Hepatocyte (in vitro differentiated cells): ENCODE measurements around the gene RRAS. TPM values are rescaled to one million over a fixed set of nuclear protein-coding genes. Genes with fewer than 3 reads are reported as not detected.

Experiments used
- DNase-seq: peaks from one replicate; pipeline ENCODE4 v3.0.0-alpha.2; 2016; ENCODE audit warnings: low spot score
- H2AFZ ChIP-seq: fragments of 200-600 bp; sonication (generic); 2 replicates; pipeline ENCODE4 v1.6.0; 2016; ENCODE audit warnings: antibody characterized with exemption, mild to moderate bottlenecking
- H3K27ac ChIP-seq: fragments of 200-600 bp; sonication (generic); 2 replicates; pipeline ENCODE4 v1.5.1; 2016; ENCODE audit warnings: mild to moderate bottlenecking
- H3K27me3 ChIP-seq: fragments of 200-600 bp; sonication (generic); 2 replicates; pipeline ENCODE4 v1.6.1; 2016
- H3K36me3 ChIP-seq: fragments of 200-600 bp; sonication (generic); replicated peaks from 2 replicates; pipeline ENCODE4 v1.5.1; 2016; ENCODE audit warnings: low read depth; ENCODE audit not compliant: insufficient read depth
- H3K4me1 ChIP-seq: fragments of 200-600 bp; sonication (generic); 2 replicates; pipeline ENCODE4 v1.5.1; 2016; ENCODE audit warnings: mild to moderate bottlenecking, moderate library complexity; ENCODE audit not compliant: insufficient read depth
- H3K4me2 ChIP-seq: fragments of 200-600 bp; sonication (generic); 2 replicates; pipeline ENCODE4 v1.6.0; 2016
- H3K4me3 ChIP-seq: fragments of 200-600 bp; sonication (generic); 2 replicates; pipeline ENCODE4 v1.5.1; 2016; ENCODE audit warnings: mild to moderate bottlenecking
- H3K79me2 ChIP-seq: fragments of 200-600 bp; sonication (generic); 2 replicates; pipeline ENCODE4 v1.6.0; 2017; ENCODE audit warnings: mild to moderate bottlenecking
- H3K9me2 ChIP-seq: fragments of 200-600 bp; sonication (generic); replicated peaks from 2 replicates; pipeline ENCODE4 v1.6.0; 2017; ENCODE audit warnings: mild to moderate bottlenecking; ENCODE audit not compliant: insufficient read depth
- H3K9me3 ChIP-seq: fragments of 200-600 bp; sonication (generic); 2 replicates; pipeline ENCODE4 v1.5.1; 2016; ENCODE audit warnings: low read depth, mild to moderate bottlenecking
- H4K20me1 ChIP-seq: fragments of 200-600 bp; sonication (generic); 2 replicates; pipeline ENCODE4 v1.6.0; 2016; ENCODE audit warnings: mild to moderate bottlenecking; ENCODE audit not compliant: insufficient read depth, poor library complexity, severe bottlenecking
- EZH2 ChIP-seq: fragments of 200-600 bp; sonication (generic); IDR thresholded peaks from 2 replicates; pipeline ENCODE4 v1.6.1; 2016; ENCODE audit warnings: antibody characterized with exemption, mild to moderate bottlenecking, borderline replicate concordance
- EZH2phosphoT487 ChIP-seq: fragments of 200-600 bp; sonication (generic); IDR thresholded peaks from one replicate; pipeline ENCODE4 v1.6.1; 2018; ENCODE audit warnings: antibody characterized with exemption, mild to moderate bottlenecking, low read depth, moderate library complexity; ENCODE audit not compliant: unreplicated experiment, severe bottlenecking
- WGBS: methylation state at CpG from one replicate; pipeline ENCODE4 v1.1.6; 2016; ENCODE audit warnings: low lambda C conversion rate; ENCODE audit errors: missing lambda C conversion rate; 5-methylcytosine and 5-hydroxymethylcytosine counted together
- microRNA-seq: library from miRNA; unstranded; fragments of <30 nt; microRNA quantifications from one replicate; pipeline ENCODE4, GENCODE V29; 2017
- polyA plus RNA-seq: library from polyadenylated mRNA; unstranded; fragments of >200 nt; fragmentation: Nextera tagmentation; extraction: Ambion mirVana; gene quantifications from 2 replicates; pipeline ENCODE4 v1.2.1, GENCODE V29; 2016
- small RNA-seq: library from RNA; depleted of rRNA; stranded (forward); fragments of <200 nt; gene quantifications from one replicate; pipeline ENCODE3, GENCODE V24; 2014
- total RNA-seq: library from RNA; depleted of rRNA; stranded (reverse); fragments of >200 nt; gene quantifications from 2 replicates; pipeline ENCODE4 v1.2.3, GENCODE V29; 2014
- TF ChIP-seq, protein P1 (sequence below): fragments of 200-600 bp; sonication (generic); IDR thresholded peaks from 2 replicates; pipeline ENCODE4 v1.5.1; 2016; ENCODE audit warnings: antibody characterized with exemption, mild to moderate bottlenecking; ENCODE audit not compliant: poor library complexity

Gene RRAS
- total and polyA plus RNA-seq, 2 experiments from 2014 or later, result 19.2 to 107 TPM

GRCh38 chr19:49587227-49587626 is 52.7 kb downstream of the RRAS start:
- Histone ChIP-seq H3K9me2 (no peaks in the 10 kb centered on the region), H3K27ac (no peak overlapping the region), H4K20me1 (peaks cover 2% of the 10 kb centered on the region), H3K79me2 (peaks cover 8% of the 10 kb centered on the region), H3K4me2 (no peak overlapping the region), H2AFZ (no peak overlapping the region), H3K9me3 (no peaks in the 10 kb centered on the region), H3K27me3 (no peaks in the 10 kb centered on the region), H3K4me1 (no peaks in the 10 kb centered on the region), H3K36me3 (no peaks in the 10 kb centered on the region), H3K4me3 (no peak overlapping the region)
- no peak for DNase-seq
- WGBS, result 93% methylated on average over 8 of the region's 8 CpGs
- TF ChIP-seq EZH2phosphoT487 (no peak), EZH2 (no peak)
- TF ChIP-seq, protein P1, sequence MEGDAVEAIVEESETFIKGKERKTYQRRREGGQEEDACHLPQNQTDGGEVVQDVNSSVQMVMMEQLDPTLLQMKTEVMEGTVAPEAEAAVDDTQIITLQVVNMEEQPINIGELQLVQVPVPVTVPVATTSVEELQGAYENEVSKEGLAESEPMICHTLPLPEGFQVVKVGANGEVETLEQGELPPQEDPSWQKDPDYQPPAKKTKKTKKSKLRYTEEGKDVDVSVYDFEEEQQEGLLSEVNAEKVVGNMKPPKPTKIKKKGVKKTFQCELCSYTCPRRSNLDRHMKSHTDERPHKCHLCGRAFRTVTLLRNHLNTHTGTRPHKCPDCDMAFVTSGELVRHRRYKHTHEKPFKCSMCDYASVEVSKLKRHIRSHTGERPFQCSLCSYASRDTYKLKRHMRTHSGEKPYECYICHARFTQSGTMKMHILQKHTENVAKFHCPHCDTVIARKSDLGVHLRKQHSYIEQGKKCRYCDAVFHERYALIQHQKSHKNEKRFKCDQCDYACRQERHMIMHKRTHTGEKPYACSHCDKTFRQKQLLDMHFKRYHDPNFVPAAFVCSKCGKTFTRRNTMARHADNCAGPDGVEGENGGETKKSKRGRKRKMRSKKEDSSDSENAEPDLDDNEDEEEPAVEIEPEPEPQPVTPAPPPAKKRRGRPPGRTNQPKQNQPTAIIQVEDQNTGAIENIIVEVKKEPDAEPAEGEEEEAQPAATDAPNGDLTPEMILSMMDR, result no peak

Small RNA genes within 50 kb of the gene (microRNA-seq; reads per million reads assigned to microRNA genes)
- gene MIR5088, result not detected

Small RNA genes within 50 kb of the gene (small RNA-seq; reads per million reads assigned to genes)
- not detected for gene MIR5088

Other genes with a start within 250 kb of the RRAS start
- not detected in 2 replicates for gene PTH2, start 216.7 kb downstream of the RRAS start, total RNA-seq
- gene PTH2, start 216.7 kb downstream of the RRAS start, polyA plus RNA-seq, result not detected in 2 replicates
- gene GFY, start 214.8 kb downstream of the RRAS start, total RNA-seq, result not detected in 2 replicates
- gene GFY, start 214.8 kb downstream of the RRAS start, polyA plus RNA-seq, result not detected in 2 replicates
- 0.13 TPM in 1 of 2 replicates, not detected in the other for gene SLC17A7, start 198.6 kb downstream of the RRAS start, total RNA-seq
- 0.51 TPM in 1 of 2 replicates, not detected in the other for gene SLC17A7, start 198.6 kb downstream of the RRAS start, polyA plus RNA-seq
- gene PIH1D1, start 188.3 kb downstream of the RRAS start, total RNA-seq, result 72.1 and 73.2 TPM in 2 replicates
- gene PIH1D1, start 188.3 kb downstream of the RRAS start, polyA plus RNA-seq, result 79.8 and 98.9 TPM in 2 replicates
- 29.9 and 32.4 TPM in 2 replicates for gene ALDH16A1, start 186.9 kb downstream of the RRAS start, total RNA-seq
- 36.5 and 38.7 TPM in 2 replicates for gene ALDH16A1, start 186.9 kb downstream of the RRAS start, polyA plus RNA-seq
- gene FLT3LG, start 165.9 kb downstream of the RRAS start, total RNA-seq, result 0.24 and 1.3 TPM in 2 replicates
- gene FLT3LG, start 165.9 kb downstream of the RRAS start, polyA plus RNA-seq, result 2.8 and 3.0 TPM in 2 replicates
- 1,997 and 2,349 TPM in 2 replicates for gene RPL13A, start 152.5 kb downstream of the RRAS start, total RNA-seq
- gene RPL13A, start 152.5 kb downstream of the RRAS start, polyA plus RNA-seq, result 904 and 953 TPM in 2 replicates
- gene RPS11, start 143.7 kb downstream of the RRAS start, total RNA-seq, result 3,532 and 3,955 TPM in 2 replicates
- gene RPS11, start 143.7 kb downstream of the RRAS start, polyA plus RNA-seq, result 672 and 689 TPM in 2 replicates
- gene FCGRT, start 127.5 kb downstream of the RRAS start, total RNA-seq, result 313 and 321 TPM in 2 replicates
- gene FCGRT, start 127.5 kb downstream of the RRAS start, polyA plus RNA-seq, result 509 and 519 TPM in 2 replicates
- 20.5 and 25.8 TPM in 2 replicates for gene RCN3, start 112.1 kb downstream of the RRAS start, total RNA-seq
- 81.4 and 85.4 TPM in 2 replicates for gene RCN3, start 112.1 kb downstream of the RRAS start, polyA plus RNA-seq
- gene NOSIP, start 59.6 kb downstream of the RRAS start, total RNA-seq, result 43.4 and 52.8 TPM in 2 replicates
- 92.4 and 93.9 TPM in 2 replicates for gene NOSIP, start 59.6 kb downstream of the RRAS start, polyA plus RNA-seq
- 6.0 and 10.2 TPM in 2 replicates for gene PRRG2, start 58.8 kb downstream of the RRAS start, total RNA-seq
- 4.0 and 4.3 TPM in 2 replicates for gene PRRG2, start 58.8 kb downstream of the RRAS start, polyA plus RNA-seq
- gene PRR12, start 49.0 kb downstream of the RRAS start, total RNA-seq, result 2.1 and 3.7 TPM in 2 replicates
- gene PRR12, start 49.0 kb downstream of the RRAS start, polyA plus RNA-seq, result 2.7 and 3.0 TPM in 2 replicates
- 9.8 and 18.6 TPM in 2 replicates for gene SCAF1, start 2.1 kb upstream of the RRAS start, total RNA-seq
- gene SCAF1, start 2.1 kb upstream of the RRAS start, polyA plus RNA-seq, result 12.4 and 12.6 TPM in 2 replicates
- 39.2 and 55.6 TPM in 2 replicates for gene IRF3, start 25.7 kb upstream of the RRAS start, total RNA-seq
- 38.8 and 41.8 TPM in 2 replicates for gene IRF3, start 25.7 kb upstream of the RRAS start, polyA plus RNA-seq
- 4.9 and 13.8 TPM in 2 replicates for gene BCL2L12, start 25.8 kb upstream of the RRAS start, total RNA-seq
- 28.3 and 32.5 TPM in 2 replicates for gene BCL2L12, start 25.8 kb upstream of the RRAS start, polyA plus RNA-seq
- gene PRMT1, start 37.1 kb upstream of the RRAS start, total RNA-seq, result 189 and 195 TPM in 2 replicates
- gene PRMT1, start 37.1 kb upstream of the RRAS start, polyA plus RNA-seq, result 175 and 180 TPM in 2 replicates
- gene ADM5, start 49.5 kb upstream of the RRAS start, total RNA-seq, result 0.12 and 0.50 TPM in 2 replicates
- gene ADM5, start 49.5 kb upstream of the RRAS start, polyA plus RNA-seq, result not detected in 2 replicates
- gene CPT1C, start 51.0 kb upstream of the RRAS start, total RNA-seq, result 6.2 and 6.7 TPM in 2 replicates
- gene CPT1C, start 51.0 kb upstream of the RRAS start, polyA plus RNA-seq, result 6.8 and 10.0 TPM in 2 replicates
- gene TSKS, start 123.2 kb upstream of the RRAS start, total RNA-seq, result not detected in 2 replicates
- gene TSKS, start 123.2 kb upstream of the RRAS start, polyA plus RNA-seq, result not detected in 2 replicates
- gene AP2A1, start 126.9 kb upstream of the RRAS start, total RNA-seq, result 59.3 and 64.8 TPM in 2 replicates
- gene AP2A1, start 126.9 kb upstream of the RRAS start, polyA plus RNA-seq, result 60.4 and 62.1 TPM in 2 replicates
- 19.5 and 20.5 TPM in 2 replicates for gene FUZ, start 173.1 kb upstream of the RRAS start, total RNA-seq
- 20.4 and 24.2 TPM in 2 replicates for gene FUZ, start 173.1 kb upstream of the RRAS start, polyA plus RNA-seq
- gene MED25, start 178.1 kb upstream of the RRAS start, total RNA-seq, result 23.0 and 29.6 TPM in 2 replicates
- 83.9 and 100 TPM in 2 replicates for gene MED25, start 178.1 kb upstream of the RRAS start, polyA plus RNA-seq
- gene PTOV1, start 211.0 kb upstream of the RRAS start, total RNA-seq, result 76.4 and 114 TPM in 2 replicates
- 294 and 305 TPM in 2 replicates for gene PTOV1, start 211.0 kb upstream of the RRAS start, polyA plus RNA-seq
- gene PNKP, start 227.4 kb upstream of the RRAS start, total RNA-seq, result 16.1 and 27.0 TPM in 2 replicates
- 68.6 and 84.4 TPM in 2 replicates for gene PNKP, start 227.4 kb upstream of the RRAS start, polyA plus RNA-seq
- gene AKT1S1, start 237.2 kb upstream of the RRAS start, total RNA-seq, result 15.6 and 16.3 TPM in 2 replicates
- gene AKT1S1, start 237.2 kb upstream of the RRAS start, polyA plus RNA-seq, result 73.0 and 74.5 TPM in 2 replicates
- gene TBC1D17, start 237.6 kb upstream of the RRAS start, total RNA-seq, result 10.7 and 13.4 TPM in 2 replicates
- 52.8 and 55.1 TPM in 2 replicates for gene TBC1D17, start 237.6 kb upstream of the RRAS start, polyA plus RNA-seq